GM12878 (cell line): Measurements from ENCODE around the gene BLNK. TPM values are rescaled to one million over a fixed set of nuclear protein-coding genes. Genes with fewer than 3 reads are reported as not detected.

Experiments
- ATAC-seq: fragments of 200-7000 bp; cut with Tn5 transposase; 3 replicates; pipeline ENCODE4 v1.9.1; 2020; ENCODE audit warnings: mild to moderate bottlenecking, moderate library complexity
- BruUV-seq: library from RNA; stranded (reverse); fragments of 400-500 nt; replicated peaks from 2 replicates; lab custom pipeline; 2021; lab: Mats Ljungman, UMichigan
- CTCF ChIA-PET: fragments of 300-600 bp; sonication (Branson Sonifier 250); formaldehyde crosslinking; extraction: SDS; loops from one replicate; lab custom pipeline; 2021; ENCODE audit warnings: inconsistent platforms; lab: Yijun Ruan, JAX
- POLR2A ChIA-PET: fragments of 350-600 bp; formaldehyde crosslinking; extraction: SDS; loops from one replicate; lab custom pipeline; 2021; ENCODE audit warnings: inconsistent platforms; lab: Charles Lee
- RAD21 ChIA-PET: fragments of 300-600 bp; sonication (Branson Sonifier 250); formaldehyde crosslinking; loops from one replicate; lab custom pipeline; 2023; ENCODE audit warnings: antibody characterized with exemption; ENCODE audit not compliant: unreplicated experiment; lab: Charles Lee
- SMC1A ChIA-PET: fragments of 300-600 bp; sonication (Branson Sonifier 250); formaldehyde crosslinking; loops from one replicate; lab custom pipeline; 2023; ENCODE audit not compliant: unreplicated experiment, uncharacterized antibody; lab: Charles Lee
- DNase-seq: peaks from one replicate; pipeline ENCODE4 v3.0.0-alpha.2; 2011; ENCODE audit warnings: low read depth, low spot score
- FAIRE-seq: peaks from 3 replicates; lab custom pipeline; 2011; peaks lifted over from hg19 to GRCh38; lab: Jason Lieb, UNC
- H2AFZ ChIP-seq: 2 replicates; pipeline ENCODE4 v1.6.0; 2011; ENCODE audit warnings: low read depth, low read length, control low read depth; ENCODE audit not compliant: control insufficient read depth
- H3K27ac ChIP-seq: 2 replicates; pipeline ENCODE4 v1.5.1; 2011; ENCODE audit warnings: control low read depth; ENCODE audit not compliant: control insufficient read depth, insufficient read depth
- H3K27me3 ChIP-seq, 2 experiments: replicated peaks in 1 of 2; 2 replicates each; pipeline versions ENCODE4 v1.6.0 to v1.6.1; 2011; ENCODE audit warnings: low read length in 1 of 2; ENCODE audit not compliant: control insufficient read depth in 2 of 2, insufficient read depth in 2 of 2
- H3K36me3 ChIP-seq, 2 experiments: 2 replicates each; pipeline ENCODE4 v1.5.1; 2011; ENCODE audit warnings: low read length in 1 of 2; ENCODE audit not compliant: control insufficient read depth in 2 of 2, insufficient read depth in 2 of 2
- H3K4me1 ChIP-seq: 2 replicates; pipeline ENCODE4 v1.6.1; 2011; ENCODE audit warnings: mild to moderate bottlenecking, low read length, moderate library complexity, mixed read lengths; ENCODE audit not compliant: control insufficient read depth, insufficient read depth
- H3K4me2 ChIP-seq: 2 replicates; pipeline ENCODE4 v1.6.0; 2011; ENCODE audit warnings: control low read depth; ENCODE audit not compliant: control insufficient read depth, insufficient read depth
- H3K4me3 ChIP-seq: fragments of 200-600 bp; sonication (generic); 2 replicates; pipeline ENCODE4 v1.5.1; 2016
- H3K79me2 ChIP-seq: 2 replicates; pipeline ENCODE4 v1.6.0; 2011; ENCODE audit warnings: low read length; ENCODE audit not compliant: control insufficient read depth, insufficient read depth
- H3K9ac ChIP-seq: 2 replicates; pipeline ENCODE4 v1.8.0; 2011; ENCODE audit warnings: low read length, control low read depth, mixed read lengths; ENCODE audit not compliant: control insufficient read depth, insufficient read depth
- H3K9me3 ChIP-seq: replicated peaks from 3 replicates; pipeline ENCODE4 v1.5.1; 2011; ENCODE audit warnings: mild to moderate bottlenecking, low read length; ENCODE audit not compliant: control insufficient read depth, insufficient read depth
- H4K20me1 ChIP-seq: 2 replicates; pipeline ENCODE4 v1.6.0; 2011; ENCODE audit not compliant: control insufficient read depth, insufficient read depth
- ATF3 ChIP-seq: IDR thresholded peaks from 2 replicates; pipeline ENCODE4 v1.6.1; 2011; ENCODE audit warnings: low read depth, mild to moderate bottlenecking, low read length, moderate library complexity, borderline replicate concordance; ENCODE audit errors: extremely low read depth
- BACH1 ChIP-seq: fragments of 450-650 bp; IDR thresholded peaks from 2 replicates; pipeline ENCODE4 v1.6.1; 2017; ENCODE audit warnings: mild to moderate bottlenecking, borderline replicate concordance
- BRCA1 ChIP-seq: IDR thresholded peaks from 2 replicates; pipeline ENCODE4 v1.6.1; 2011; ENCODE audit warnings: low read depth, low read length, improper control_type of control experiment
- CBX5 ChIP-seq: sonication (generic); IDR thresholded peaks from 2 replicates; pipeline ENCODE4 v1.6.1; 2016; ENCODE audit warnings: low read depth, moderate library complexity, mild to moderate bottlenecking, inconsistent platforms
- E2F8 ChIP-seq: fragments of 450-650 bp; IDR thresholded peaks from 2 replicates; pipeline ENCODE4 v1.6.1; 2018; ENCODE audit warnings: mild to moderate bottlenecking, low read depth, moderate library complexity; ENCODE audit not compliant: partially characterized antibody
- EGR1 ChIP-seq, 2 experiments: IDR thresholded peaks; 1 replicate in 1 of 2; 2 replicates in 1 of 2; pipeline ENCODE4 v1.6.1; 2011 to 2012; ENCODE audit warnings: low read depth in 2 of 2, low read length in 2 of 2, borderline replicate concordance in 1 of 2, mild to moderate bottlenecking in 1 of 2, moderate library complexity in 1 of 2
- EZH2 ChIP-seq: IDR thresholded peaks from 2 replicates; pipeline ENCODE4 v1.6.1; 2012; ENCODE audit warnings: low read depth, mild to moderate bottlenecking, control low read depth, inconsistent platforms, low read length, borderline replicate concordance; ENCODE audit not compliant: control insufficient read depth
- HDAC2 ChIP-seq: fragments of 200-600 bp; sonication (generic); IDR thresholded peaks from 2 replicates; pipeline ENCODE4 v1.6.1; 2017
- IKZF2 ChIP-seq, 2 experiments: fragments of 450-650 bp; IDR thresholded peaks; 2 replicates each; pipeline ENCODE4 v1.6.1; 2017; ENCODE audit warnings: mild to moderate bottlenecking in 2 of 2, moderate library complexity in 2 of 2
- MXI1 ChIP-seq: fragments of 150-350 bp; IDR thresholded peaks from 2 replicates; pipeline ENCODE4 v1.6.1; 2011; ENCODE audit warnings: low read depth, mild to moderate bottlenecking, inconsistent platforms, low read length, improper control_type of control experiment
- NFYB ChIP-seq: IDR thresholded peaks from 2 replicates; pipeline ENCODE4 v1.6.1; 2011; ENCODE audit warnings: low read depth, mild to moderate bottlenecking, low read length, improper control_type of control experiment, moderate library complexity; ENCODE audit not compliant: insufficient read depth
- NR2C1 ChIP-seq: fragments of 450-650 bp; IDR thresholded peaks from 2 replicates; pipeline ENCODE4 v1.6.1; 2017; ENCODE audit warnings: antibody characterized with exemption, mild to moderate bottlenecking, moderate library complexity
- NR2C2 ChIP-seq: IDR thresholded peaks from 2 replicates; pipeline ENCODE4 v1.6.1; 2011; ENCODE audit warnings: borderline replicate concordance, low read depth; ENCODE audit not compliant: control insufficient read depth, insufficient read length
- RCOR1 ChIP-seq: conservative IDR thresholded peaks from 2 replicates; pipeline ENCODE4 v1.6.1; 2012; ENCODE audit warnings: low read depth, low read length, improper control_type of control experiment
- SMARCA5 ChIP-seq: fragments of 450-650 bp; IDR thresholded peaks from 2 replicates; pipeline ENCODE4 v1.6.1; 2017; ENCODE audit warnings: mild to moderate bottlenecking
- SP1 ChIP-seq: IDR thresholded peaks from one replicate; pipeline ENCODE4 v1.6.1; 2011; ENCODE audit warnings: low read depth, low read length
- STAT1 ChIP-seq: fragments of 450-650 bp; conservative IDR thresholded peaks from 2 replicates; pipeline ENCODE4 v1.6.1; 2014; ENCODE audit warnings: antibody characterized with exemption, mild to moderate bottlenecking
- ZZZ3 ChIP-seq: IDR thresholded peaks from 2 replicates; pipeline ENCODE4 v1.6.1; 2011; ENCODE audit warnings: low read depth; ENCODE audit not compliant: control insufficient read depth, insufficient read length
- WGBS: methylation state at CpG from one replicate; pipeline ENCODE4 v1.1.6; 2016; ENCODE audit warnings: low lambda C conversion rate; ENCODE audit not compliant: insufficient replicate concordance, insufficient coverage; ENCODE audit errors: missing lambda C conversion rate; 5-methylcytosine and 5-hydroxymethylcytosine counted together
- in situ Hi-C: fragments of 300-500 bp; cut with MboI; formaldehyde crosslinking; loops from 9 replicates; pipeline ENCODE4 v1.14.3; 2018; ENCODE audit warnings: mixed read lengths
- intact Hi-C: fragments of 100-400 bp; cut with micrococcal nuclease; formaldehyde crosslinking; loops from one replicate; pipeline ENCODE4 v1.14.2; 2022; ENCODE audit not compliant: unreplicated experiment
- polyA plus RNA-seq, 11 experiments: library from polyadenylated mRNA; depleted of rRNA in 4 of 11; unstranded in 6 of 11; stranded (reverse) in 5 of 11; fragments of >200 nt; fragmentation: Nextera tagmentation in 4 of 11; fragmentation: Illumina TruSeq in 1 of 11; extraction: Ambion mirVana in 4 of 11; extraction: Trizol in 1 of 11; gene quantifications; 1 replicate in 1 of 11; 2 replicates in 10 of 11; pipeline versions ENCODE4 v1.2.1 to v1.2.3, GENCODE V29; 2011 to 2016; ENCODE audit warnings: inconsistent platforms in 2 of 11, missing spikeins in 2 of 11, low read depth in 1 of 11
- total RNA-seq, 4 experiments: library from RNA; depleted of rRNA in 3 of 4; stranded (reverse); fragments of >200 nt in 3 of 4; fragmentation: Illumina TruSeq in 1 of 4; extraction: Trizol in 1 of 4; gene quantifications; 2 replicates each; pipeline versions ENCODE4 v1.2.1 to v1.2.3, GENCODE V29; 2013 to 2021

BLNK gene
- total and polyA plus RNA-seq, 10 of the 15 experiments (the other 5 are each of a cell fraction or from before 2014, with no cell fraction given), result 79.5 to 201 (median 139) TPM

- Histone ChIP-seq H3K4me1 (peaks cover 21% of the 10 kb centered on the region), H3K27ac (no peak overlapping the region), H2AFZ (no peak overlapping the region), H3K79me2 (peaks cover 3% of the 10 kb centered on the region; the same call in 1 of the 2 replicates), H3K4me2 (no peak overlapping the region), H3K36me3 (no peaks in the 10 kb centered on the region), H3K9ac (no peak overlapping the region), H3K4me3 (no peak overlapping the region), H3K27me3 (no peaks in the 10 kb centered on the region), H3K9me3 (no peaks in the 10 kb centered on the region; the same call in 2 of the 3 replicates), H4K20me1 (no peaks in the 10 kb centered on the region)
- no peak for DNase-seq
- ATAC-seq, result no peak
- ChIA-PET POLR2A (interaction anchor here (5.0 kb wide), 1 partner anchor 10 kb away, joined by 174 read pairs; the partner anchor contains the start of gene BLNK), SMC1A (interaction anchor here (2.0 to 6.1 kb wide), 3 partner anchors 12 to 54 kb away, joined by 6 to 305 read pairs (median 45); partner anchors contain the start of gene BLNK), RAD21 (interaction anchor here (1.1 to 5.1 kb wide), 3 partner anchors 9 to 53 kb away, joined by 3 to 256 read pairs (median 66); partner anchors contain the start of gene BLNK), CTCF (interaction anchor here (1.4 to 5.3 kb wide), 2 partner anchors 11 to 54 kb away, joined by 3 to 102 read pairs; partner anchors contain the start of gene BLNK)
- intact Hi-C loops (no loop called here), in situ Hi-C loops (no loop called here)
- WGBS, result 87% methylated on average over 6 of the region's 6 CpGs
- no peak for FAIRE-seq
- no peak for TF ChIP-seq EGR1 (IDR thresholded peaks at IDR 0.05; ENCODE audit: borderline replicate concordance in 1 of 2, low read depth in 2 of 2, low read length in 2 of 2)
- TF ChIP-seq EZH2, result no peak
- TF ChIP-seq NR2C2, result no peak
- TF ChIP-seq IKZF2 (IDR thresholded peaks at IDR 0.05), result no peak
- TF ChIP-seq RCOR1, result no peak
- no peak for TF ChIP-seq STAT1
- TF ChIP-seq MXI1, result no peak
- no peak for TF ChIP-seq E2F8
- TF ChIP-seq ATF3, result no peak
- TF ChIP-seq BACH1, result no peak
- no peak for TF ChIP-seq BRCA1
- TF ChIP-seq SMARCA5, result no peak
- TF ChIP-seq NR2C1, result no peak
- no peak for TF ChIP-seq ZZZ3
- no peak for TF ChIP-seq NFYB
- no peak for TF ChIP-seq CBX5
- TF ChIP-seq HDAC2, result no peak
- no peak for TF ChIP-seq SP1
- BruUV-seq, result no TSS peak
Observed at GRCh38 chr10:96283756-96284155, 12.4 kb upstream of the BLNK start.
